Right lobe of liver (tissue), 6 donors: ENCODE data around the gene FADS3. TPM values are rescaled to one million over a fixed set of nuclear protein-coding genes. Genes with fewer than 3 reads are reported as not detected.

Experiments used
- ATAC-seq, 4 donors: fragments of 200-7000 bp; cut with Tn5 transposase; one replicate each; pipeline ENCODE4 v1.9.1; 2020; ENCODE audit warnings: mild to moderate bottlenecking in 4 of 4, moderate library complexity in 4 of 4
- DNase-seq, 3 donors: peaks; one replicate each; pipeline ENCODE4 v3.0.0-alpha.2; 2020
- H3K27ac ChIP-seq, 3 donors: fragments of 200-600 bp; one replicate each; pipeline ENCODE4 v1.8.0; 2022
- H3K27me3 ChIP-seq, 2 donors: fragments of 200-600 bp; one replicate each; pipeline ENCODE4 v1.8.0; 2022
- H3K36me3 ChIP-seq, 4 donors: fragments of 200-600 bp; sonication (generic) in 1 of 4; one replicate each; pipeline versions ENCODE4 v1.5.1 to v1.8.0; 2017 to 2022; ENCODE audit warnings: control low read depth in 1 of 4
- H3K4me1 ChIP-seq, 4 donors: fragments of 200-600 bp; sonication (generic) in 1 of 4; one replicate each; pipeline versions ENCODE4 v1.5.1 to v1.8.0; 2017 to 2022; ENCODE audit warnings: control low read depth in 1 of 4
- H3K4me3 ChIP-seq, 3 donors: fragments of 200-600 bp; one replicate each; pipeline ENCODE4 v1.8.0; 2022
- H3K9me3 ChIP-seq, 4 donors: fragments of 200-600 bp; sonication (generic) in 1 of 4; one replicate each; pipeline versions ENCODE4 v1.5.1 to v1.8.0; 2017 to 2022; ENCODE audit warnings: control low read depth in 1 of 4
- CTCF ChIP-seq, 4 donors: fragments of 200-600 bp in 3 of 4; fragments of 450-650 bp in 1 of 4; IDR thresholded peaks; one replicate each; pipeline versions ENCODE4 v1.5.1 to v1.8.0; 2016 to 2022; ENCODE audit warnings: antibody characterized with exemption in 4 of 4, mild to moderate bottlenecking in 2 of 4
- POLR2A ChIP-seq: fragments of 450-650 bp; IDR thresholded peaks from one replicate; pipeline ENCODE4 v1.6.1; 2017; ENCODE audit warnings: antibody characterized with exemption, mild to moderate bottlenecking
- WGBS: methylation state at CpG from one replicate; pipeline ENCODE4 v1.1.6; 2018; ENCODE audit warnings: low coverage, low lambda C conversion rate; ENCODE audit not compliant: insufficient coverage; ENCODE audit errors: missing lambda C conversion rate; 5-methylcytosine and 5-hydroxymethylcytosine counted together
- intact Hi-C, 2 donors: fragments of 100-400 bp; cut with DNase I; formaldehyde crosslinking; loops; one replicate each; pipeline versions ENCODE4 v1.11.2 to v1.14.1; 2022
- total RNA-seq, 6 experiments: library from RNA; depleted of rRNA in 2 of 6; stranded (reverse); fragments of >200 nt in 2 of 6; fragmentation: NEBNext Ultra II Directional in 3 of 6; extraction: Animal tissue kit (Norgen Biotek cat#: 25700) in 3 of 6; gene quantifications; one replicate each; pipeline versions ENCODE4 v1.1.0 to v1.2.4, GENCODE V29; 2016 to 2023
- donor health status: DM: no; HTN: yes; CAD: no.
- donor health status: DM: no; HTN: no; CAD: no.
- donor health status: DM: no; HTN: no; CAD: no.
- donor health status: DM: no; HTN: yes; CAD: no.
- donor health status: DM: no; HTN: yes; CAD: no.

Gene FADS3
- total RNA-seq, 6 experiments from 2014 or later = 13.0 to 69.8 (median 22.7) TPM

- WGBS = 60% methylated on average over 1 of the region's 13 CpGs
- no peaks in the 10 kb centered on the region for H3K4me1 ChIP-seq
- no peaks in the 10 kb centered on the region for H3K27me3 ChIP-seq
- DNase-seq (no peak), ATAC-seq (no peak)
- peaks cover 0 to 21% (median 3%) of the 10 kb centered on the region in 4 donors for H3K36me3 ChIP-seq
- no peak for TF ChIP-seq POLR2A
- no peak for TF ChIP-seq CTCF (IDR thresholded peaks at IDR 0.05)
- no peak overlapping the region for H3K27ac ChIP-seq
- H3K9me3 ChIP-seq = no peaks in the 10 kb centered on the region
- H3K4me3 ChIP-seq = no peak overlapping the region
- intact Hi-C loops = no loop called here
Measured at GRCh38 chr11:61853698-61854169, 37.6 kb downstream of the FADS3 start.

DNA sequence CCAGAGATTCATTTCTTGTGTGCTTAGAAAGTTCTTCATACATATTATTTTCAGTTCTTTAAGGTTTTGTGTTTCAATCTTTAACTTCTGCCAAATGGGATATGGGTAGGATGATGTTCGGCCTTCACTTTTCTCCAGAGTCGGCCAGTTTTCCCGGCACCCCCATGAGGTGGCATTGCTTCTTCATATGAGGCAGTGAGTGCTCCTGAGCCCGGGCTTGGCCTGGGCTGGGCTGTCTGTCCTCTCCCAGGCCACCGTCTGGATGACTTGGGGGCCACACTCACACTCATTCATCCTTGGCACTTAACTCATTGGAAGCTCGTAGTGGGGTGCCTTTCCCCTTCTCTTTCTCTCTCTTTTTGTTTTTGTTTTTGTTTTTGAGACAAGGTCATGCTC is 39.4 kb downstream of the FADS3 start:
- Histone ChIP-seq H3K36me3 (peaks cover 0 to 22% (median 7%) of the 10 kb centered on the region in 4 donors), H3K27ac (no peak overlapping the region), H3K9me3 (no peaks in the 10 kb centered on the region), H3K4me3 (no peak overlapping the region), H3K27me3 (no peaks in the 10 kb centered on the region), H3K4me1 (no peaks in the 10 kb centered on the region)
- TF ChIP-seq CTCF (IDR thresholded peaks at IDR 0.05) (no peak), POLR2A (no peak)
- WGBS = 90% methylated on average over 6 of the region's 6 CpGs
- intact Hi-C loops = no loop called here
- DNase-seq (no peak), ATAC-seq (no peak)

DNA sequence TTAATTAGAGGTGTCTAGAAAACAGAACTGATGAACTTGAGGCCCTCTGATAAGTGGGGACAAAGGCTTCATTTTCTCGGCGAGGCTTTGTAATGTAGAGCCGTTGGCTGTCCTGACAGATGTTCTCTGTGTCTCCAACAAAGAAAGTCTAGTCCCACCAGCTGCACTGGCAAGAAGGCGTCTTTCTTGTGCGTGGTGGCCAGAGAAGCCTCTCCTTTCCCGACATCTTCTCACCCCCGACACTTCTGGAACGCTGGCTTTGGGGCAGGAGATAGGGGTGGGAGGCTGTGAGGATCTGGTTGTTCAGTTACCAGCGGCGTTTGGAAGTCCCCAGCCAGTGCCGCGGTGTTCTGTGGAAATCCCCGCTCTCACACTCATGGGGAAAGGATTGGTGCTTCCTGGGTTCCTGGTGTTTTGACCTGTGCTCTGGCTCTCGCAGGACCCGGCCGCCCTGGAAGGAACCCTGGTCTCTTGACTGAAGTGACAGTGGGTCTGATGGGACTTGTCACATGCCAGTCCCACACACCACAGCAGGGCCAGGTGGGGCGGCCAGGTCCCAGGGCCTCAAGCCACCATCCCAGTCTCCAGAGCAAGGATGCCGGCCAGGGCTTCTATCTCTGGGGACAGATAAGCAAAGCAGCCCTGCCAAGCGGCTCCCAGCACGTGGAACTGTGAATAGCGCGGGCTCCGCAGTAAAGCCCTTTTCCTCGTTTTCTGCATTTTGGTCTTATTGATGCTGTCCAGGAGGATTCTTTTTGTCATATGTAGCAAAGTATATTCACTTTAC is 40.0 kb downstream of the FADS3 start:
- Histone ChIP-seq H3K36me3 (peaks cover 0 to 22% (median 7%) of the 10 kb centered on the region in 4 donors), H3K27ac (no peak overlapping the region), H3K27me3 (no peaks in the 10 kb centered on the region), H3K4me1 (peaks cover 0 to 4% (median 0%) of the 10 kb centered on the region in 4 donors), H3K4me3 (no peak overlapping the region), H3K9me3 (no peaks in the 10 kb centered on the region)
- intact Hi-C loops = no loop called here
- ATAC-seq (no peak), DNase-seq (no peak)
- WGBS = 91% methylated on average over 4 of the region's 24 CpGs
- TF ChIP-seq POLR2A (no peak), CTCF (IDR thresholded peaks at IDR 0.05) (no peak)

GRCh38 chr11:61850687-61851086 is 40.7 kb downstream of the FADS3 start:
- Histone ChIP-seq H3K27me3 (no peaks in the 10 kb centered on the region), H3K4me3 (no peak overlapping the region), H3K9me3 (no peaks in the 10 kb centered on the region), H3K4me1 (peaks cover 0 to 9% (median 0%) of the 10 kb centered on the region in 4 donors), H3K27ac (no peak overlapping the region), H3K36me3 (peaks cover 0 to 22% (median 7%) of the 10 kb centered on the region in 4 donors)
- ATAC-seq = no peak
- WGBS = 58% methylated on average over 7 of the region's 7 CpGs
- no peak for DNase-seq
- TF ChIP-seq POLR2A = no peak
- TF ChIP-seq CTCF (IDR thresholded peaks at IDR 0.05) = no peak
- intact Hi-C loops = no loop called here
